A673 (cell line): ENCODE data around the gene CBY3. TPM values are rescaled to one million over a fixed set of nuclear protein-coding genes. Genes with fewer than 3 reads are reported as not detected.
"Not testable (repeated sequence)": the region's sequence is repeated elsewhere in the genome, so short reads cannot be mapped to it uniquely, and the experiment has no call there.

Source experiments
- BruUV-seq: library from RNA; stranded (reverse); fragments of 400-500 nt; replicated peaks from 2 replicates; lab custom pipeline; 2021; lab: Mats Ljungman, UMichigan
- CTCF ChIA-PET: fragments of 300-600 bp; sonication (Branson Sonifier 250); formaldehyde crosslinking; loops from one replicate; lab custom pipeline; 2022; ENCODE audit warnings: antibody characterized with exemption; lab: Charles Lee
- POLR2A ChIA-PET: fragments of 300-600 bp; sonication (Branson Sonifier 250); formaldehyde crosslinking; loops from one replicate; lab custom pipeline; 2022; ENCODE audit warnings: antibody characterized with exemption; ENCODE audit not compliant: low non-redundant PET; lab: Charles Lee
- DNase-seq: peaks from one replicate; pipeline ENCODE4 v3.0.0-alpha.2; 2015; ENCODE audit warnings: low spot score
- H3K27ac ChIP-seq: fragments of 200-600 bp; sonication (generic); 2 replicates; pipeline ENCODE4 v1.5.1; 2016; ENCODE audit warnings: mixed run types, low read depth, mild to moderate bottlenecking, mixed read lengths, antibody characterized with exemption, low read length; ENCODE audit not compliant: poor library complexity, severe bottlenecking
- H3K27me3 ChIP-seq: fragments of 200-600 bp; sonication (generic); replicated peaks from 2 replicates; pipeline ENCODE4 v1.6.1; 2017; ENCODE audit warnings: mixed run types, low read depth, mild to moderate bottlenecking, mixed read lengths, antibody characterized with exemption, low read length; ENCODE audit not compliant: insufficient read depth, poor library complexity
- H3K36me3 ChIP-seq: fragments of 200-600 bp; sonication (generic); 2 replicates; pipeline ENCODE4 v1.6.1; 2016; ENCODE audit warnings: mixed run types, mild to moderate bottlenecking, mixed read lengths, antibody characterized with exemption, low read length; ENCODE audit not compliant: insufficient read depth, poor library complexity, severe bottlenecking
- H3K4me1 ChIP-seq: fragments of 200-600 bp; sonication (generic); 2 replicates; pipeline ENCODE4 v1.6.1; 2017; ENCODE audit warnings: mixed run types, mild to moderate bottlenecking, mixed read lengths, antibody characterized with exemption, low read length; ENCODE audit not compliant: insufficient read depth, poor library complexity, severe bottlenecking
- H3K4me3 ChIP-seq: fragments of 200-600 bp; sonication (generic); 2 replicates; pipeline ENCODE4 v1.5.1; 2016; ENCODE audit warnings: low read depth, mixed run types, mild to moderate bottlenecking, mixed read lengths, low read length; ENCODE audit not compliant: poor library complexity, severe bottlenecking
- H3K9me3 ChIP-seq: fragments of 200-600 bp; sonication (generic); 2 replicates; pipeline ENCODE4 v1.6.1; 2016; ENCODE audit warnings: mixed run types, low read depth, mild to moderate bottlenecking, mixed read lengths, antibody characterized with exemption, low read length; ENCODE audit not compliant: poor library complexity, severe bottlenecking
- CTCF ChIP-seq: fragments of 300-800, 200-600 bp; sonication (generic); conservative IDR thresholded peaks from 2 replicates; pipeline ENCODE4 v1.5.1; 2017; ENCODE audit warnings: low read depth, mild to moderate bottlenecking, antibody characterized with exemption, low read length, moderate library complexity, mixed read lengths
- EZH2 ChIP-seq: fragments of 200-600 bp; sonication (generic); IDR thresholded peaks from 2 replicates; pipeline ENCODE4 v1.6.1; 2017; ENCODE audit warnings: borderline replicate concordance, low read depth, mild to moderate bottlenecking, mixed read lengths, antibody characterized with exemption, low read length; ENCODE audit not compliant: poor library complexity, severe bottlenecking
- intact Hi-C: fragments of 100-400 bp; cut with micrococcal nuclease; formaldehyde crosslinking; loops from one replicate; pipeline ENCODE4 v1.10.0; 2022; ENCODE audit not compliant: unreplicated experiment
- total RNA-seq: library from RNA; stranded (reverse); gene quantifications from 2 replicates; pipeline ENCODE4 v1.2.3, GENCODE V29; 2021

Gene CBY3
- total RNA-seq, 1 experiment from 2014 or later: not detected

GRCh38 chr5:179697108-179697507, 16.3 kb upstream of the CBY3 start:
- H3K36me3 ChIP-seq: peaks cover 13% of the 10 kb centered on the region
- BruUV-seq: no TSS peak
- intact Hi-C loops: no loop called here
- no peaks in the 10 kb centered on the region for H3K9me3 ChIP-seq
- no peak overlapping the region for H3K27ac ChIP-seq
- H3K4me1 ChIP-seq: peaks cover 8% of the 10 kb centered on the region
- H3K27me3 ChIP-seq: no peaks in the 10 kb centered on the region
- TF ChIP-seq CTCF (no peak), EZH2 (no peak)
- ChIA-PET POLR2A (no interaction called here), CTCF (no interaction called here)
- no peak for DNase-seq
- no peak overlapping the region for H3K4me3 ChIP-seq

- TF ChIP-seq CTCF (no peak), EZH2 (no peak)
- H3K4me1 ChIP-seq: peaks cover 8% of the 10 kb centered on the region
- H3K27ac ChIP-seq: no peak overlapping the region
- no peaks in the 10 kb centered on the region for H3K9me3 ChIP-seq
- peaks cover 8% of the 10 kb centered on the region for H3K36me3 ChIP-seq
- no TSS peak for BruUV-seq
- ChIA-PET POLR2A (no interaction called here), CTCF (no interaction called here)
- no peaks in the 10 kb centered on the region for H3K27me3 ChIP-seq
- H3K4me3 ChIP-seq: no peak overlapping the region
- intact Hi-C loops: no loop called here
- no peak for DNase-seq
Measured at GRCh38 chr5:179696603-179697002, 15.8 kb upstream of the CBY3 start.

- DNase-seq: no peak
- no peaks in the 10 kb centered on the region for H3K36me3 ChIP-seq
- no peaks in the 10 kb centered on the region for H3K27me3 ChIP-seq
- no peak overlapping the region for H3K27ac ChIP-seq
- no peak for TF ChIP-seq CTCF
- no peak for TF ChIP-seq EZH2
- no peak overlapping the region for H3K4me3 ChIP-seq
- no peaks in the 10 kb centered on the region for H3K9me3 ChIP-seq
- POLR2A ChIA-PET: no interaction called here
- peaks cover 8% of the 10 kb centered on the region for H3K4me1 ChIP-seq
- intact Hi-C loops: no loop called here
- no TSS peak for BruUV-seq
- CTCF ChIA-PET: no interaction called here
Measured at GRCh38 chr5:179694561-179694960, 13.7 kb upstream of the CBY3 start.

GRCh38 chr5:179689212-179689611, 8.4 kb upstream of the CBY3 start:
- H3K9me3 ChIP-seq, DNase-seq, intact Hi-C loops, H3K4me3 ChIP-seq, H3K36me3 ChIP-seq, CTCF ChIA-PET, H3K4me1 ChIP-seq, POLR2A ChIA-PET, H3K27me3 ChIP-seq, BruUV-seq, H3K27ac ChIP-seq: not testable (repeated sequence)
